GM12891 (cell line): ENCODE results near the gene SPDYA.

Experiments
- POLR2A ChIP-seq: IDR thresholded peaks from 2 replicates; pipeline ENCODE4 v1.6.1; 2011; ENCODE audit warnings: low read depth, low read length, control low read depth
- POLR2AphosphoS5 ChIP-seq: IDR thresholded peaks from 2 replicates; pipeline ENCODE4 v1.6.1; 2011; ENCODE audit warnings: low read depth, low read length, control low read depth
- POU2F2 ChIP-seq: IDR thresholded peaks from 2 replicates; pipeline ENCODE4 v1.6.1; 2011; ENCODE audit warnings: low read depth, mild to moderate bottlenecking, control low read depth, low read length, moderate library complexity
- SPI1 ChIP-seq: IDR thresholded peaks from 2 replicates; pipeline ENCODE4 v1.6.1; 2011; ENCODE audit warnings: low read depth, low read length, control low read depth
- TAF1 ChIP-seq: IDR thresholded peaks from 2 replicates; pipeline ENCODE4 v1.6.1; 2011; ENCODE audit warnings: low read depth, low read length, control low read depth

- TF ChIP-seq POLR2AphosphoS5 (no peak), POLR2A (no peak), TAF1 (no peak), POU2F2 (no peak), SPI1 (no peak)
Observed at GRCh38 chr2:28818053-28818452, 7.4 kb downstream of the SPDYA start.
